RWPE2 (cell line): ENCODE results near the gene TM9SF2.

Experiments
- ATAC-seq: fragments of 200-7000 bp; cut with Tn5 transposase; 3 replicates; pipeline ENCODE4 v1.9.1; 2021; ENCODE audit warnings: low read depth
- DNase-seq: peaks from one replicate; pipeline ENCODE4 v3.0.0-alpha.2; 2020; ENCODE audit warnings: low spot score
- H3K27ac ChIP-seq: fragments of 450-650 bp; 2 replicates; pipeline ENCODE4 v1.5.1; 2017; ENCODE audit warnings: mild to moderate bottlenecking; ENCODE audit not compliant: poor library complexity, severe bottlenecking
- H3K27me3 ChIP-seq: fragments of 250-450 bp; sonication (Bioruptor Pico); 2 replicates; pipeline ENCODE4 v1.5.1; 2021; ENCODE audit warnings: mild to moderate bottlenecking, moderate library complexity; ENCODE audit not compliant: insufficient read depth, poor library complexity, severe bottlenecking
- H3K36me3 ChIP-seq: fragments of 250-450 bp; sonication (Bioruptor Pico); 2 replicates; pipeline ENCODE4 v1.5.1; 2020; ENCODE audit warnings: low read depth, mild to moderate bottlenecking, moderate library complexity
- H3K4me1 ChIP-seq: fragments of 250-450 bp; sonication (Bioruptor Pico); 2 replicates; pipeline ENCODE4 v1.5.1; 2021; ENCODE audit warnings: mild to moderate bottlenecking, moderate library complexity; ENCODE audit not compliant: insufficient read depth, poor library complexity, severe bottlenecking
- H3K4me3 ChIP-seq: fragments of 250-450 bp; sonication (Bioruptor Pico); 2 replicates; pipeline ENCODE4 v1.5.1; 2021; ENCODE audit warnings: mild to moderate bottlenecking, moderate library complexity; ENCODE audit not compliant: severe bottlenecking
- H3K9me3 ChIP-seq: fragments of 250-450 bp; sonication (Bioruptor Pico); 2 replicates; pipeline ENCODE4 v1.5.1; 2021; ENCODE audit warnings: mild to moderate bottlenecking, moderate library complexity; ENCODE audit not compliant: severe bottlenecking
- CTCF ChIP-seq: fragments of 450-650 bp; IDR thresholded peaks from one replicate; pipeline ENCODE4 v1.5.1; 2017; ENCODE audit warnings: mild to moderate bottlenecking, moderate library complexity; ENCODE audit not compliant: poor library complexity, severe bottlenecking

The TM9SF2 gene

GRCh38 chr13:99605420-99606323 lies 104.4 kb downstream of the TM9SF2 start:
- ATAC-seq: peak; percentile 75
- no peak overlapping the region for H3K27ac ChIP-seq
- DNase-seq: no peak

GRCh38 chr13:99606324-99607066 lies 105.2 kb downstream of the TM9SF2 start, which contains the start of gene CLYBL:
CLYBL (plus strand) TSS chr13:99606690.
- peak; percentile 81 for DNase-seq
- peak within 1 kb of the TSS; percentile 37 for H3K27ac ChIP-seq
- peaks cover 8% of the 10 kb centered on the region for H3K4me1 ChIP-seq
- peak; percentile 6 for TF ChIP-seq CTCF
- no peaks in the 10 kb centered on the region for H3K27me3 ChIP-seq
- ATAC-seq: peak; percentile 85
- peak within 1 kb of the TSS; percentile 66 for H3K4me3 ChIP-seq
- no peaks in the 10 kb centered on the region for H3K9me3 ChIP-seq
- H3K36me3 ChIP-seq: no peaks in the 10 kb centered on the region

More at GRCh38 chr13:99605420-99606323, 104.4 kb downstream of the TM9SF2 start:
- H3K4me3 ChIP-seq: peak overlapping the region; percentile 66
- peaks cover 7% of the 10 kb centered on the region for H3K4me1 ChIP-seq
- TF ChIP-seq CTCF: peak; percentile 13
- no peaks in the 10 kb centered on the region for H3K36me3 ChIP-seq
- no peaks in the 10 kb centered on the region for H3K27me3 ChIP-seq
- H3K9me3 ChIP-seq: no peaks in the 10 kb centered on the region

- H3K4me1 ChIP-seq: peaks cover 8% of the 10 kb centered on the region
Measured at GRCh38 chr13:99608345-99608744, 107.1 kb downstream of the TM9SF2 start.

GRCh38 chr13:99610702-99611289 lies 109.5 kb downstream of the TM9SF2 start:
- Histone ChIP-seq H3K36me3 (no peaks in the 10 kb centered on the region), H3K27ac (no peak overlapping the region), H3K4me3 (no peak overlapping the region), H3K27me3 (no peaks in the 10 kb centered on the region), H3K4me1 (peaks cover 17% of the 10 kb centered on the region), H3K9me3 (no peaks in the 10 kb centered on the region)
- TF ChIP-seq CTCF: peak; percentile 23
- ATAC-seq (no peak), DNase-seq (no peak)

More at GRCh38 chr13:99608345-99608744, 107.1 kb downstream of the TM9SF2 start:
- ATAC-seq: no peak
- Histone ChIP-seq H3K27ac (no peak overlapping the region), H3K4me3 (no peak overlapping the region), H3K36me3 (no peaks in the 10 kb centered on the region), H3K27me3 (no peaks in the 10 kb centered on the region), H3K9me3 (no peaks in the 10 kb centered on the region)
- DNase-seq: no peak
- no peak for TF ChIP-seq CTCF
